Ramos (cell line): ENCODE measurements around the gene TCOF1.

Experiments
- in situ Hi-C: fragments of 300-500 bp; cut with MboI; formaldehyde crosslinking; loops from one replicate; pipeline ENCODE4 v1.14.3; 2022; ENCODE audit warnings: low sequenced_read_pairs; ENCODE audit not compliant: unreplicated experiment

TCOF1 gene

DNA sequence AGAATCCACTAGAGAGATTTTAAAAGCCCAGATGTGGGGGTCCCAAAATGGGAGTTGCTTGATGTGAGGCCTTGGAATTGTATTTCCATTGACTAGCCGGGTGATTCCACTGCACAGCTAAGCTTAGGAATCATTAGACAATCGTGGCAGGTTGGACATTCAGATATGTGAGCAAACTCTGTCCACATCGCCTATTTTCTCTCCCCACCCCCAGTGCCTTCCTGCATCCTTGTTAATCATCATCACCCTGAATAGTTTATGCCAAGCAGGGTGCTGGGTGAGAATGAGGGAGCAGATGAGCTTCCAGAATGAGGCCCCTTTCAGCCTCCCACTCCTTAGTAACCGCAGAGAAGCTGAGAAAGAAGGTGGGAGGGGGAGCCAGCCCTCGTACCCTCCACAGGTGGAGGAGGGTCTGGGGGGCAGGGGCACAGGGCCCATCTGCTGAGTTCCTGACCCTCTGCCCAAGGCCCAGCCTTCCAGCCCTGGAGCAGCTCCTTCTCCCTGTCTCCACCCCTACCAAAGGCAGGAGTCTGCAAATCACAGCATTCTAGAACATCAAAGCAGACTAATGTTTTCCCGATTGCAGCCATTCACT is 7.7 kb upstream of the TCOF1 start:
- in situ Hi-C loops, result no loop called here

DNA sequence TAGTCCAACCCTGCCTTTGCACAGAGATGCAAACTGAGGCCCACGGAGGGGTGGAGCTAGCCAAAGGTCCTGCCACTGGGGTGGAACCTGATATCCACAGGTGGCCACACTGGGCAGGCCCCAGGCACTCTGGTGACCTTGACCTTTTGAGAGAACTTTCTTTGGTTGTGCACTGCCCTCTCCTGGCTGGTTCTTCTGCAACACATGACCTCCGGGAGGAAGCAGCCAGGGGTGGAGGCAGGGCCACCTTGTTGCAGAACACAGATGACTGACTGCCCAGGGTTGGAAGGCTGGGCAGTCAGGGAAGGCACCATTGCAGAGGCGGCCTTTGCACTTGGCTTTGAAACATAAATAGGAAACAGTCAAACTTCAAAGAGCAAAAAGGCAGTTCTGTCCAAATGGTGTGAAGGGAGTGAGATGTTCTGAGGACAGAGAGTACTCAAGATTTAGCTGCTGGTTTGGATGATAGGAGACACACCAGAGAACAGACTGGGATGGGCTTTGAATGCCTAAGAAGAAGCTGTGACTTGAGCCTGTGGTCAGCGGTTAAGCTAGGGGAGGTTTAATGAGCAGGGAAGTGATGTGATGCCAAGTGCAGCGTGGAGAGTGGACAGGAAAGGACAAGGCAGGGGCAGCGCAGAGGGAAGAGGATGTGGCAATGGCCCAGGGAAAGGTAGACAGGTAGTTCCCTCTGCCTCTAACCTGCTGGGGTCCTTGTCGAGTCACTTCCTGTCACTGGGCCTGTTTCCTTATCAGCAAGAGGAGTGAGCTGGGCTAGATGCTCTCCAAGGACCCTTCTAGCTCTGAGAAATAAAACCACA is 6.8 kb upstream of the TCOF1 start:
- in situ Hi-C loops, result no loop called here

DNA sequence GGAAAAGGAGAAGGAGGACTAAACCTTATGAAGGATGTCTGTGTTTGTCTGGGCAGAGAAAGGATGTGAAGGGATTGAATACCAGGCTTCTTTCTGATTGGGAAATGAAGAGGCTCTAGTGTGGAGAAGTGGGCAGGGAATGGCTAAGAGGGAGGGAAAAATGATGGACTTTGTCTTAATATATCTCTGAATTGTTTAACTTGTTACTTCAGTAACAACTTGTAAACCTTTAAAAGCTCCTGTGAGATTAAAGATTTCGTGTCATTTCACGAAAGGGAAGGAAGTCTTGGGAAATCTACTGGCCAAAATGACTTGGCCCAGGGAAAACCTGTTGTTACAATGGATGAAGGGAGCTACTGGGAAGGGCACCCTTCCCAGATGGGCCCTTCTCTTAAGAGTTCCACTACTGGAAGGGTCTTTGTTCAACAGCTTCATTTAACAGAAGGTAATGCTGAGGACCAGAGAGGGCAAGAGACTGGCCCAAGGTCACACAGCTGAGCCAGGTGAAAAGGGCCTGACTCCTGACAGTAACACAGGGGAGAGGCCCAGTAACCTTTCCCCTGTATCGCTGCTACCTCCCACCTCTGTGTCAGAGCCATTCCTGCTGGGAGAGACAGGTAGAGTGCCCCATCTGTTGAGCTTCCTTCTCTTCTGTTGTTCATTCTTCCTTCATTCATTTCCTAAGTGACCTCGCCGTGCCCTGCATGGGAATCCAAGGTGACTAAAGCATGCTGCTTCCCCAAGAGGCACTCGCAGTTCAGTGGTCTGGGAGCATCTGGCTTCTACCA is 5.1 kb upstream of the TCOF1 start:
- in situ Hi-C loops, result no loop called here

DNA sequence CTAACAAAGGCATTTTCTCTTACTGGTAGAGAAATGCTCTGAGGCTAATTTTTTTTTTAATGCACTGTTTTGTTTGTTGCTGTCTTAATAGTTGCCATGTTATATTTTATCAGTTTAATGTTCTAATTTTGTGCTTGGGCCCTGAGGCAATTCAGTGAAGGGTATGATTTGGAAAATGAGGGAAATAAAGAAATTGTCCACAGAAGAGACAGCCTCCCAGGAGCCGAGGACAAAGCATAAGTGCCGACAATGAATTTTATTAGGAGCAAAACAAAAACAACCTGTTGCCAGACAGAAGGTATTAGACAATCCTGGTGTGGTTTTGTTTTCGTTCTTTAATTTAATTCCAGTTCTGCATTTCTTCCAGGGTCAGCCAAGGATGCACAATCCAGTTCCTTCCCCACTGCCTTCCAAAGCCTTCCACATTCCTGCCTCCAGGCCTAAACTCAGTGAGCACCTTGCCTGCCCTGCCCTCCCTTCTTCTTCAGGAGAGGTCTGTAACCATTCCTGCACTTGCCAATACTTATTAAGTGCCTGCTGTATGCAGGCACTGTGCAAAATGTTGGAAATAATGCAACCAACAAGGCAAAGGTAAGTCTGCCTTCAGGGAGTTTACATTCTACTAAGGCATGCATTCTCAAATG is 4.3 kb upstream of the TCOF1 start:
- in situ Hi-C loops, result no loop called here

DNA sequence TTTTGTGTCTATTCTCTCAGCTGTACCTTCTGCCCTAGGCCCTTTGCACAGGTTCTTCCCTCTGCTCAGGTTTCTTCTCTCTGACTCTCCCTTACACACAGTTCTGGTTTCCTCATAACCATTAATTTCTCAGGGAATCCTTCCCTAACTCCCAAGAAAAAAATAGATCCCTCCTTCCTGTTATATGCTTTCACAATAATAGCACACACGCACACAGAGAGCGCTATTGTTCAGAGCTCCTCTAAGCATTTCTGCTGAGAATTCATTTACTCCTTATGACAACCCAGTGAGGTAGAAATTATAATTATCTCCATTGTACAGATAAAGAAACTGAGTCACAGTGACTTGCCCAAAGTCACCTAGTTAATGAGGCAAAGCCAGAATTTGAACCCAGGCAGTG is 1.7 kb upstream of the TCOF1 start:
- in situ Hi-C loops, result no loop called here

DNA sequence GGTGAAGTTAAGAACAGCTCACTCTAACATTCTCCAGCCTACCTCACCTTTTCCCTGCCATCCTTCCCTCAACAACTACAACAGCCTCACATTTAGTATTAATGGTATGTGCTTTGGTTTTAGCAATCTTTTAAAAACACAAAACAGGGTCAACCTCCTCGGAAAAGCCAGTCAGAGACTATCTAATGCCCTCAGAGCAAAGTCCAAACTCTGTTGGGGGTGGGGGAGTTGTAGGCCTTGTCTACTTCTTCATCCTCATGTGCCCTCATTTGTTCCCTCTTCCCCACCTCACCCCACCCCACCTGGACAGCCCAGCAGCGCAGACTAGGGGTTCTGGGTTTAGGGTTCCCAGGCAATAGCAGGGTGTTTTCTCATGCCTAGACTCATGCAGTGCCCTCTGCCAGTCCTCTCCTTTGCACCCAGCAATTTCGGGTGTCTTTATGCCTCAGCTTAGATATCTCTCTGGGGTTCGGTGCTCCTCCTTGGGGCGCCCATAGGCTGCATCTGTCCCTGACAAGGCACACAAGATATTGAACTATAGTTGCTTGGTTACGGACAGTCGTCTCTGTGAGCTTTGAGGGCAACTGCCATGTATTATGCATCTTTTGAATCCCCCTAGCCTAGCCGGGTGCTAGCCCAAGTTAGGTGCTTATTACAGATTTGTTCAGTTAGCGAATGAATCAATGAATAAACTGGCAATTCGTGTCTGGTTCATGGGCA is 762 bp upstream of the TCOF1 start:
- in situ Hi-C loops, result no loop called here

DNA sequence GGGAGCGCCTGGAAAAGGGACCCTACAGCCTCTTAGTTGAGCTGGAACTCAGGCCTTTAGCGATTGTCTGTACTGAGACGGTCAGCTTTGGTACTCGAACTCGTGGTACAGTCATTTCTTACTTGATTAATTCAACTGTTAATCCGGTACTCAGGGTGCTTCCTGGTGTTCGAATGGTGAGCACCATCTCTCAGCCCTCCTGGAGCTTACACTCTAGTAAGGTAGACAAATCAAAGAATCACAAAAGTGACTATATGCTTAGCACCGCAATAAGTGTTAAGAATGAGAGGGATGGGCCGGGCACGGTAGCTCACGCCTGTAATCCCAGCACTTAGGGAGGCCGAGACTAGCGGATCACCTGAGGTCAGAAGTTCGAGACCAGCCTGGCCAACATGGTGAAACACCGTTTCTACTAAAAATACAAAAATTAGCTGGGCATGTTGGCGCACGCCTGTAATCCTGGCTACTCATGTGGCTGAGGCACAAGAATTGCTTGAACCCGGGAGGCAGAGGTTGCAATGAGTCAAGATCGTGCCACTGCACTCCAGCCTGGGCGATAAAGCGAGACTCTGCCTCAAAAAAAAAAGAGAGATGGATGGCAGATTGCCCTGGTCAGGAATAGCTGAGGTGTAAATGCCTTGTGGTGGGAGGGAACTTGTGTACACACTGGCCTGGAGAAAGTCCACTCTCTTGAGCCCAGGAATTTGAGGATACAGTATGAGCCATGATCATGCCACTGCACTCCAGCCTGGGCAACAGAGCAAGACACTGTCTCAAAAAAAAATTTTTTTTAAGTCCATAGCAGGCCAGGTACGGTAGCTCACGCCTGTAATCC is 981 bp downstream of the TCOF1 start:
- in situ Hi-C loops, result no loop called here

DNA sequence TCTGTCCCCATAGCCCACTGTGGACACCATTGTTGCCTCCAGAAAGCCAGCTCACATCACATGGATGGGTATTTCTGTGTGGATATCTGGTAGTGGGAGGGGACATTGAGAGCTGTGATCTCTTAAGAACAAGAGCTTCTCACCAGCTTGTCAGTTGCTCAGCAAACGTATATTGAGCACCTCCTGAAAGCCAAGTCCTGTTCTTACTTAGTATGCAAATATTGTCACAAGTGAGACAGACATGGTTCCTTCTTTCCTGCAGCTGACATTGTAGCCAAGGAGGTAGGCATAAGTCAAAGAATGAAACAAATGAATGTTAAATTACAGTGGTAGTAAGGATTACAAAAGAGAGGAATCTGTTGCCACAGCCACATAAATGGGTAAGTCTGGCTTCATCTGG is 3.8 kb downstream of the TCOF1 start:
- in situ Hi-C loops, result no loop called here

DNA sequence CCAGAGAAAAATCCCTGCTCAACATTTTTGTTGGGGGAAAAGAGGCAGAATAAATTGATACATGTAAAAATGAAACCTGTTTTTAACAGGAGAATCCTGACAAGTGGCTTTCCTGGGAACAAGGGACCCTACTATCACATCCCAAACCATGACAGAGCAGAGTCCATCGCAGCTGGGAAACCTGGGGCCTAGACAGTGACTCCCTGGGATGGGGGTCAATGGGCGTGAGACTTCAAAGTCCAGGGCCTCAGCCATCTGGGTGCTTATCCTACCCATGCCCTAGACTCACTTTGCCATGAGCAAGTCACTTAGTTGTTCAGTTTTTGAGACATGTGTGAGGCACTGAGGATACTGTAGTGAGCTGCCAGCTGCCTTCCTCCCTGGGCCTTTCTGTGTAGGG is 5.7 kb downstream of the TCOF1 start:
- in situ Hi-C loops, result no loop called here

DNA sequence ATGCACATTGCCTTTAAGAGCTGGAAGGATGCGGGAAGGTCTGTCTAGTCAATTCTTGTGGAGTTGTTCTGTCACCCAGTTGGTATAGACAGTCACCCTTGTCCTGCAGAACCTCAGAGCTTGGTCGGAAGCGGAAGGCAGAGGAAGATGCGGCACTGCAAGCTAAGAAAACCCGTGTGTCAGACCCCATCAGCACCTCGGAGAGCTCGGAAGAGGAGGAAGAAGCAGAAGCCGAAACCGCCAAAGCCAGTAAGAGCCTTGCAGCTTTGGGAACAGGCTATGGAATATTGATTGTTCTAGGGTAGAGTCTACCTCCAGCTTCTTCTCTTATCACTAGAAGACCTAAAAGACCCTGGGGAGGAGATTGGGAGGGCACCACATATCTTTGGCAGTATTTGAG is 6.5 kb downstream of the TCOF1 start:
- in situ Hi-C loops, result no loop called here

DNA sequence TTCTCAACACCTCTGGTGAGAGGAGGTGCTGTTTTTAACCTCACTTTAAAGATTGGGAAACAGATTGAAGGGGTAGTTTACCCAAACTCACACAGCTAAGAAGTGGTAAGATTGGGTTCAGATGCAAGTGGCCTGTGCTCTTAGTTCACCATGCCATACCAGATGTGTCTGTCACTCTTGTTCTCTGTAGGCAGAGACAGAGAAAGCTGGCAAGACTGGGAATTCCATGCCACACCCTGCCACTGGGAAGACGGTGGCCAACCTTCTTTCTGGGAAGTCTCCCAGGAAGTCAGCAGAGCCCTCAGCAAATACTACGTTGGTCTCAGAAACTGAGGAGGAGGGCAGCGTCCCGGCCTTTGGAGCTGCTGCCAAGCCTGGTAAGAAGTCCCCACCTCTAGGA is 11.0 kb downstream of the TCOF1 start:
- in situ Hi-C loops, result no loop called here

DNA sequence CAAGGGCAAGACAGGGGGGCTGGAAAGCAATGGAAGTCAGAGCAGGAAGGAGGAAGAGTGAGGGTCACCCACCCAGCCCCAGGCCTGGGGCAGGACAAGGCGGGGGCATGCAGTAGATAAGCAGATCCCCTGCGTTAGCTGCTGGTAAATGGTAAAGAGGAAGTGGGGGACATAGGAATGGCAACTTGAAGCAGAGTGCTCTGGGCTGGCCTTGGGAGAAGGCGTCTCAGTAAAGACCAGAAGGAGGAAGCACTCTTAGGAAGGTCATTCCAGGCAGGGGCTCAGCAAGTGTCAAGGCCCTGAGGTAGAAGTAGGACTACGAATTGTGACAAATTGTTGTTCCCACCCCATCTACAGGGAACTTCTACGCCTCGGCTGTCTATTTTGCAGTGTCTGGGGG is 15.1 kb downstream of the TCOF1 start:
- in situ Hi-C loops, result no loop called here

DNA sequence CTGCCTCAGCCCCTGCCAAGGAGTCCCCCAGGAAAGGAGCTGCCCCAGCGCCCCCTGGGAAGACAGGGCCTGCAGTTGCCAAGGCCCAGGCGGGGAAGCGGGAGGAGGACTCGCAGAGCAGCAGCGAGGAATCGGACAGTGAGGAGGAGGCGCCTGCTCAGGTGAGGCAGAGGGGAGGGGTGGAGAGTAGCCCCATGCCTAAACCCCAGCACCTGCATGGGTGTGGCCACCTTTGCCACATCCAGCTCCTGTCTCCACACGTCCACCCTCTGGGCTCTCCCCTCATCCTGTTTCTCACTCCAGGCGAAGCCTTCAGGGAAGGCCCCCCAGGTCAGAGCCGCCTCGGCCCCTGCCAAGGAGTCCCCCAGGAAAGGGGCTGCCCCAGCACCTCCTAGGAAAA is 17.2 kb downstream of the TCOF1 start:
- in situ Hi-C loops, result no loop called here

DNA sequence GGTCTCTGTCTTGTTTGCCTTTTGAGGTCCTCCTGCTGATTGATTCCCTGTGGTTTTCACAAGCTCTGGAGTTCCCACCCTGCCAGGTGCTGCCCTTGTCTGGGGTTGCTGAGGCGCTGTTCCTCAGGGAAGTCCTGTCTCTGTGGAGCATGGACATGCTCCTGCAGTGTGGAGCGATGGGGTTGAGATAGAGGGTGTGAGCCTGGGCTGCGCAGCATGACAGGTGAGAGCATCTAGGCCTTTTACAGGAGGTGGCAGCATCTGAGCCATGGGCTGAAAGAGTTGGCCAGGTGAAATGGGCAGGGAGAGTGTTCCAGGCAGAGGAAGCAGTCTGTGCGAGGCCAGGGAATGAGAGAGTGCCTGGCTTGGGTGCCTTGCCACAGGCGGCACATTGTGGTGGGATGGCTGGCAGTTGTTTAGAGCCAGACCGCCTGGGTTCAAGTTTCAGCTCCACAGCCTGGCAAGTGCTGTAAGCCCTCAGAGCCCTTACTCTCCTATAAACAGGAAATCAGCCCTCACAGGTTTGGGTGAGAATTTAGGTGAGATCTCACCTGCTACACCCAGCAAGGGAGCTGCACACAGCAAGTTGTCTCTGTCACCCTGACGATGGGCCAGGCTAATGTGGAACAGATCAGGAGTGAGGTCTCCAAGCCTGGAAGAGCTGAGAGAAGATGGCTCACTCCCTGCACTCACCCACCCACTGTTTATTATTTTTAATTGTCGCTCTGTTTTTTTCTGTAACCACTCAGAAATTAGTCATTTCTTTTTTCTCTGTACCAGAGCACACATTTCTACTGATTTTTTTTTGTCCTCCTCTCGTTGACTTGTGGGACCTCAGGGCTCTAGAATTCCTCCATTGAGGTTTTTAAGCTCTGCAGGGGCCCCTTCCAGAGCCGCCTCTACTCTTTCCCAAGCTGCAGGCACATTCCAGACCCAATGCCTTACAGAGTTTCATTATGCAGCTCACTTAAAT is 19.6 kb downstream of the TCOF1 start:
- in situ Hi-C loops, result no loop called here

DNA sequence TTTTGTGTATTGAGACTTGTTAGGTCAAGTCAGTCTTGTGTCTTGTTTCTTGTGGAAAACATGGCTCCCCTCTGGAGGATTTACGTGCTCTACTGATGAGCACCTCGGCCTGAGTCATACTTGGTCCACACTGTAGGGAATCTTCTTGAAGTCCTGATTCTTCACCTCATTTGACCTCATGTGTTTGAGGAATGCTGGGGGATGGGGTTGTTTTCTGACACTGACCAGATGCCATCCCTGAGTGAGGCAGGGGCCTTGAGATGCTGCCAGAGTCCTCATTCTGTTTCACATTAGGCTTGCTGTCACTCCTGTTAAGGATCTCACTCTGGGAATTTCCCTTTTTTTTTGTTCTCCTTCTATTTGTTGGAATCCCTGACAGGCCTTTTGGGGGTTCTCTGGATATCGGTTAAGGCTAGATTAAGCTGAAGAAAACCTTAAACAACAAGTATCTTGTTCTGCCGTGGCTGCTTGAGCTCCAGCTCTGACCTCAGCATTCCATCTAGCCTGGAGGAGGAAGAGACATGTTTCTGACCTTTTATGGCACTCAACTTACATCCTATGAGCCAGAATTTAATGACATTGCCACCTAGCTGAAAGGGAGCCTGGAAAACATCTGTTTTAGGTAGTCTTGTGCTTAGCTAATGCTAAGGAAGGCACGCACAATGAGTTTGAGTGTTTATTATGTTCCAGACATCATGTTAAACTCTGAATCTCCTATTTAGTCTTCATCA is 20.6 kb downstream of the TCOF1 start:
- in situ Hi-C loops, result no loop called here

DNA sequence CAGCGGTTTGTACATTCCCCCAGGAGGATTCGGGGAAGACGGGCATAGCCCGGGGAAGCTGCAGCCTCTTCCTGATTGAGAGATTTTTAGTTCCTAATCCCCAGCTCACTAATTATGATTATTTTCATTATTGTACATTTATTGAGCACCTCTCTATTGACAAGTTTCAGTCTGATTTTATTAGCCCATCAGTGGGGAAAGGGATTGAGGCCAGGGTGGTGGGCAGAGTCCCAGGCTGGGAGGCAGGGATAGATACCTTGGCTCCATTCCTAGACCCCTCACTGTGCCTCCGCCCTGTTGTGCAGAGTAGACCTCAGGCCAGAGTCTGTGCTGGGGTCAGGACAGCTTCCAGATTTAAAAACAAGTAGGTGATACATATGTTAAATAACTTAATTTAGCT is 27.2 kb downstream of the TCOF1 start:
- in situ Hi-C loops, result no loop called here

DNA sequence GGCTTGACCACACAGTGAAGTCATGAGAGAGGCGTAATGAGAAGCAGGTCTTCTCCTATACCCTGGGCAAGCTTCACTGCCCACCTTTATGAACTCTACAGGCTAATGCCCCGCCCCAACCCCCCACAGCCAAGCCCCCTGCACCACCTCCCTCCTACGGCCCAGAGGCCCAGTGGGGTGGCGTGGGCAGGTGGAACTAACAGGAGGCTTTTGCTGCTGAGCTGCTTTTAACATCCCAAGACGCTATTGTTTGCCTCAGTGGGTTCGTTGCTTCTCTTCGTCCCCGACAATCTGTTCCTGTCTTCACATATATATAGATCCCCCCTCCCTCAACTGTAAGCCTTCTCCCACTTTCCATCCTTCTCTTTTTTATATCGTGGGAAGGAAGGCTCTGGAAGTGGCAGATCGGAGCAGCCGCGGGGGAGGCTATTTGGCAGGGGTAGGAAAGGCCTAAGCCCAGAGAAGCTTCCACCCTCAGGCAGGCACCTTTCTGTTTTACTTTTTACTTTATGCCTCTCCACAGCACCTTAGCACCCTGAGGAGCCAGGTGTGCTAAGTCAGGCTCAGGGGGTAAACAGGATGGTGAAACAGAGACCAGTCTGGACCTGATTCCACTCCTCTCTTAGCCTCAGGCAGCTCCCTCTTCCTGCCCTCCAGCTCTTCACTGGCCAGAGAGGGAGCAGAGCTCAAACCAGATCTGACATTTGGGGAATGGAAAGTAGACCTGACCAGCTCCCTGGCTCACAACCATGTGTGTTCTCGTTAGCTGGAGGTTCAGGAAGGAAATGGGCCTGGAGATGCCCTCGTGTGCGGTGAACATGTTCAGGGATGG is 28.7 kb downstream of the TCOF1 start:
- in situ Hi-C loops, result no loop called here
